Neural crest cell (in vitro differentiated cells): Measurements from ENCODE around the gene GCC2. TPM values are rescaled to one million over a fixed set of nuclear protein-coding genes. Genes with fewer than 3 reads are reported as not detected.
A peak's percentile ranks its signal among the peaks of the same experiment; 100 is the strongest.

ENCODE experiments used
- DNase-seq: peaks from one replicate; pipeline ENCODE4 v3.0.0; 2021; ENCODE audit warnings: low read depth, mixed read lengths, low spot score
- H3K27ac Mint-ChIP-seq: one replicate; pipeline ENCODE4 v1.8.0; 2021; ENCODE audit warnings: mild to moderate bottlenecking, mixed read lengths; ENCODE audit not compliant: unreplicated experiment
- H3K27me3 Mint-ChIP-seq: 2 replicates; pipeline ENCODE4 v1.8.0; 2021; ENCODE audit warnings: low read depth, mild to moderate bottlenecking, mixed read lengths
- H3K36me3 Mint-ChIP-seq: 2 replicates; pipeline ENCODE4 v1.8.0; 2021; ENCODE audit warnings: low read depth, mild to moderate bottlenecking, mixed read lengths
- H3K4me1 Mint-ChIP-seq: 2 replicates; pipeline ENCODE4 v1.8.0; 2021; ENCODE audit warnings: mixed read lengths
- H3K4me3 Mint-ChIP-seq: one replicate; pipeline ENCODE4 v1.8.0; 2021; ENCODE audit warnings: mild to moderate bottlenecking, mixed read lengths
- H3K9me3 Mint-ChIP-seq: 2 replicates; pipeline ENCODE4 v1.8.0; 2021; ENCODE audit warnings: mixed read lengths
- total RNA-seq: library from RNA; stranded (reverse); gene quantifications from 2 replicates; pipeline ENCODE4 v1.2.1, GENCODE V29; 2021
- TF ChIP-seq, protein P1 (sequence below): fragments of 200-600 bp; sonication (generic); conservative IDR thresholded peaks from 2 replicates; pipeline ENCODE4 v1.5.0; 2021; ENCODE audit warnings: antibody characterized with exemption, mild to moderate bottlenecking

Gene GCC2
- total RNA-seq, 1 donor from 2014 or later = 24.9 TPM

DNA sequence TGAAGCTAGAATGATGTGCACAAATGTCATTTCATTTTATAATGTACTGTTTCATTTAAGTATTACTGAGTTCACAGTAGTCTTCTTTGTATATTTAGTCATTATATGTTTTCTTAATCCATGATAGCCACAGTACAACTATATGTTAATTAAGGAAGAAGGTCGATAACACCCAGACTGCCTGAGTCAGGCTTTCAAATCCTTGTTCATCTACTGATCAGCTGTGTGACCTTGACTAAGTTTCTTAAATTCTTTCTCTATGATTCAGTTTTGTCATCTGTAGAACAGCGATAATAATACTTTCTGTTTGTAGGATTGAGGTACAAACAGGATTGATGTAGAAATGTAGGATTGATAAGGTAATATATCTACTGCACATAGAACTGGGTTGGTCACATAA is 5.4 kb downstream of the GCC2 start:
- Mint-ChIP-seq H3K9me3 (peaks cover 21% of the 10 kb centered on the region), H3K4me3 (peak overlapping the region; percentile 4), H3K27me3 (no peaks in the 10 kb centered on the region), H3K27ac (no peak overlapping the region), H3K4me1 (peaks cover 10% of the 10 kb centered on the region), H3K36me3 (peaks cover 57% of the 10 kb centered on the region)
- TF ChIP-seq, protein P1, sequence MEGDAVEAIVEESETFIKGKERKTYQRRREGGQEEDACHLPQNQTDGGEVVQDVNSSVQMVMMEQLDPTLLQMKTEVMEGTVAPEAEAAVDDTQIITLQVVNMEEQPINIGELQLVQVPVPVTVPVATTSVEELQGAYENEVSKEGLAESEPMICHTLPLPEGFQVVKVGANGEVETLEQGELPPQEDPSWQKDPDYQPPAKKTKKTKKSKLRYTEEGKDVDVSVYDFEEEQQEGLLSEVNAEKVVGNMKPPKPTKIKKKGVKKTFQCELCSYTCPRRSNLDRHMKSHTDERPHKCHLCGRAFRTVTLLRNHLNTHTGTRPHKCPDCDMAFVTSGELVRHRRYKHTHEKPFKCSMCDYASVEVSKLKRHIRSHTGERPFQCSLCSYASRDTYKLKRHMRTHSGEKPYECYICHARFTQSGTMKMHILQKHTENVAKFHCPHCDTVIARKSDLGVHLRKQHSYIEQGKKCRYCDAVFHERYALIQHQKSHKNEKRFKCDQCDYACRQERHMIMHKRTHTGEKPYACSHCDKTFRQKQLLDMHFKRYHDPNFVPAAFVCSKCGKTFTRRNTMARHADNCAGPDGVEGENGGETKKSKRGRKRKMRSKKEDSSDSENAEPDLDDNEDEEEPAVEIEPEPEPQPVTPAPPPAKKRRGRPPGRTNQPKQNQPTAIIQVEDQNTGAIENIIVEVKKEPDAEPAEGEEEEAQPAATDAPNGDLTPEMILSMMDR = no peak
- no peak for DNase-seq

DNA sequence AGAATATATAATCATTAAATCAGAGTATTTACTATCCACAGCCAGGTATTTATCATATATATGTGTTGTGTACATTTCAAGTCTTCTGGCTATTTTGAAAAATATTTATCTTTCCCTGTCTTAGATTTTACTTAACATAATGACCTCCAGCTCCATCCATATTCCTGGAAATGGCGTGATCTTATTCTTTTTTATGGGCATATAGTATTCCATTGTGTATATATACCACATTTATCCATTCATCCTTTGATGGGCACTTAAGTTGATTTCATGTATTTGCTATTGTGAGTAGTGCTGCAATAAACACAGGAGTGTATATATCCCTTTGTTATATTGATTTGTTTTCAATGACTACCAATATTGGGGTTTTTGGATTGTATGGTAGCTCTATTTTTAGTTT is 6.6 kb downstream of the GCC2 start:
- TF ChIP-seq, protein P1 = no peak
- peaks cover 3% of the 10 kb centered on the region for H3K4me1 Mint-ChIP-seq
- no peak overlapping the region for H3K27ac Mint-ChIP-seq
- no peaks in the 10 kb centered on the region for H3K27me3 Mint-ChIP-seq
- DNase-seq = no peak
- peaks cover 65% of the 10 kb centered on the region for H3K36me3 Mint-ChIP-seq
- H3K4me3 Mint-ChIP-seq = no peak overlapping the region
- H3K9me3 Mint-ChIP-seq = peaks cover 21% of the 10 kb centered on the region

DNA sequence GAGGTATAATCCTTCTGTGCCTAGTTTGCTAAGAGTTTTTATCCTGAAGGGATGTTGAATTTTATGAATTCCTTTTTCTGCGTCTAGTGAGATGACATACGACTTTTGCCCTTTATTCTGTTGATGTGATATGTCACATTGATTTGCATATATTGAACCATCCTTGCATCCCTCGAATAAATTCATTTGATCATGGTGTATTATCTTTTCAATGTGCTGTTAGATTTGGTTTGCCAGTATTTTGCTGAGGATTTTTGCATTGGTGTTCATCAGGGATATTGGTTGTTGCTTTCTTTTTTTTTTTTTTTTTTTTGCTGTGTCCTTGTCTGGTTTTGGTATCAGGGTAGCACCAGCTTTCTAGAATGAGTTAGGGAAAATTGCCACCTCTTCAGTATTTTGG is 9.1 kb downstream of the GCC2 start:
- no peaks in the 10 kb centered on the region for H3K27me3 Mint-ChIP-seq
- no peak overlapping the region for H3K4me3 Mint-ChIP-seq
- H3K36me3 Mint-ChIP-seq = peaks cover 72% of the 10 kb centered on the region
- H3K27ac Mint-ChIP-seq = no peak overlapping the region
- peaks cover 25% of the 10 kb centered on the region for H3K9me3 Mint-ChIP-seq
- TF ChIP-seq, protein P1 = no peak
- DNase-seq = no peak
- peaks cover 3% of the 10 kb centered on the region for H3K4me1 Mint-ChIP-seq

DNA sequence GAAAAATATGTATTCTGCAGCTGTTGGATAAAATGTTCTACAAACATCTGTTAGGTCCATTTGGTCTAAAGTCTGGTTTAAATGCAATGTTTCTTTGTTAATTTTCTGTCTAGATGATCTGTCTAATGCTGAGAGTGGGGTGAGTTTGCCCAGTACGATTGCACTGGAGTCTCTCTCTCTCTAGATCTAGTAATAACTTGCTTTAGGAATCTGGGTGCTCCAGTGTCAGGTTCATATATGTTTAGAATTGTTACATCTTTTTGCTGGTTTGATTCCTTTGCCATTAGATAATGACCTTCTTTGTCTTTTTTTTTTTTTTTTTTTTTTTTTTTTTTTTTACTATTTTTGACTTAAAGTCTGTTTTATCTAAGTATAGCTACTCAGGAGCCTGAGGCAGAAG is 10.4 kb downstream of the GCC2 start:
- H3K27ac Mint-ChIP-seq = no peak overlapping the region
- H3K4me1 Mint-ChIP-seq = peaks cover 3% of the 10 kb centered on the region
- no peak overlapping the region for H3K4me3 Mint-ChIP-seq
- peaks cover 27% of the 10 kb centered on the region for H3K9me3 Mint-ChIP-seq
- H3K27me3 Mint-ChIP-seq = no peaks in the 10 kb centered on the region
- no peak for DNase-seq
- TF ChIP-seq, protein P1 = no peak
- peaks cover 78% of the 10 kb centered on the region for H3K36me3 Mint-ChIP-seq

DNA sequence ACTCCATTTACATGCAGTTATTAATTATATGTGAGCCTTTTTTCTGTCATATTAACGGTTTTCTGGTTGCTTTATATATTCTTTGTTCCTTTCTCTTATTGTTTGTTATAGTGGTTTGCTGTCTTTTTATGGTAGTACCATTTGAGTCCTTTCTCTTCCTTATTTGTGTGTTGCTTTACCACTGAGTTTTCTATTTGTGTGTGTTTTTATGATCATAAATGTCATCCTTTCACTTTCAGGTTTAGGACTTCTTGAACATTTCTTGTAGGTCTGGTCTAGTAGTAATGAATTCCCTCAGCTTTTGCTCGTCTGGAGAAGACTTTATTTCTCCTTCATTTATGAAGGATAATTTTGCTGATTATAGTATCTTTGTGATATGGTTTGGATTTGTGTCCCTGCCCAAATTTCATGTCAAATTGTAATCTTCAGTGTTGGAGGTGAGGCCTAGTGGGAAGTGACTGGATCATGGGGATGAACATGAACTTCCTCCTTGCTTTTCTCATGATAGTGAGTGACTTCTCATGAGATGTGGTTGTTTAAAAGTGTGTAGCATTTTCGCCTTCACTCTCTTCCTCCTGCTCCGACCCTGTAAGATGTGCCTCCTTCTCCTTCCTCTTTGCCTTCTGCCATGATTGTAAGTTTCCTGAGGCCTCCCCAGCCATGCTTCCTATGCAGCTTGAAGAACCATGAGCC is 11.5 kb downstream of the GCC2 start:
- TF ChIP-seq, protein P1 = no peak
- H3K27me3 Mint-ChIP-seq = no peaks in the 10 kb centered on the region
- peaks cover 27% of the 10 kb centered on the region for H3K9me3 Mint-ChIP-seq
- peaks cover 3% of the 10 kb centered on the region for H3K4me1 Mint-ChIP-seq
- no peak for DNase-seq
- peaks cover 73% of the 10 kb centered on the region for H3K36me3 Mint-ChIP-seq
- H3K4me3 Mint-ChIP-seq = no peak overlapping the region
- no peak overlapping the region for H3K27ac Mint-ChIP-seq
